ENCODE results near the gene ZBTB20. TPM values are rescaled to one million over a fixed set of nuclear protein-coding genes. Genes with fewer than 3 reads are reported as not detected.

ZBTB20 gene
- total RNA-seq, 2 experiments from 2014 or later = 5.2 to 6.4 TPM

DNA sequence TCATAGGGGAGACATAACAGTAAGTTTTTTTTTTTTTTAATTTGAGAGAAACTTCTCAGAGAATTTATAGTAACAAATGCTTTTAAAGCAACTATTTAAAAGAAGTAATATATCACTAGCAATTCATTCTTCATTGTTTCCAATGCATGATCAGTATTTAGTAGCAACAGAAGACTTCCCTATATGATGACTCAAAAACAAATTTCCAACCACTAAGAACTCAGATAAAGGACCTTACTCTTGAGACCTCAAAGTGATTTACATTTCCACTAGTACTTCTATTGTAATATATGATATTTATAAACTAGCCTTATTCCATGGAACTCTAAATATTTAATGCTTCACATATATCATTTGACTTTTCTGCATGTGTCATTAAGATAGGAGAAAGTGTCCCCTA is 356.3 kb downstream of the ZBTB20 start:
- Mint-ChIP-seq H3K4me1 (peaks cover 5% of the 10 kb centered on the region), H3K27me3 (no peaks in the 10 kb centered on the region), H3K4me3 (no peak overlapping the region), H3K27ac (no peak overlapping the region), H3K36me3 (ENCODE audit: low read depth) (peaks cover 4% of the 10 kb centered on the region), H3K9me3 (ENCODE audit: low read depth) (no peaks in the 10 kb centered on the region)
- ATAC-seq (no peak), DNase-seq (no peak)
- POLR2A ChIA-PET = no interaction called here
- intact Hi-C loops (cut with DNase I, micrococcal nuclease) = no loop called here
- CTCF ChIA-PET = no interaction called here

DNA sequence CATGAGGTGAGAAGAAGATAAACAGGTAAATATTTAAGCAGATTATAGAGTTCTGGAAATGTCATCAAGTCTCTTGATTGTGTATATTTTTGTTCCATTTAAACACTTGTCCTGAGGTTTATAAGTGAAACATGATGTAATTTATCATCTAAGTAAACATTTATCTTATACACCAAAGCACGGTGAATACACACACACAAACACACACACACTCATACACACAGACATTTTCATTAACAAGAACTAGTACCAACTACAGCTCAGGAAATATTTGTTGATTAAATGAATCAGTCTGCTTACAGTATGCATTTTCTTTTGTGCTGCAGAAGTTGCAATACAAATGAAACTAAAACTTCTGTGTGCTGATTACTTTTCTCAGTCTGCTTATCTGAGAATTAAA is 357.3 kb downstream of the ZBTB20 start:
- Mint-ChIP-seq H3K27ac (no peak overlapping the region), H3K27me3 (no peaks in the 10 kb centered on the region), H3K36me3 (ENCODE audit: low read depth) (peaks cover 6% of the 10 kb centered on the region), H3K4me1 (peaks cover 5% of the 10 kb centered on the region), H3K9me3 (ENCODE audit: low read depth) (no peaks in the 10 kb centered on the region), H3K4me3 (no peak overlapping the region)
- intact Hi-C loops (cut with DNase I, micrococcal nuclease) = no loop called here
- CTCF ChIA-PET = interaction anchor here (1.1 kb wide), 1 partner anchor 38 kb away, joined by 3 read pairs; no protein-coding TSS in a partner anchor
- DNase-seq (no peak), ATAC-seq (no peak)
- POLR2A ChIA-PET = no interaction called here

DNA sequence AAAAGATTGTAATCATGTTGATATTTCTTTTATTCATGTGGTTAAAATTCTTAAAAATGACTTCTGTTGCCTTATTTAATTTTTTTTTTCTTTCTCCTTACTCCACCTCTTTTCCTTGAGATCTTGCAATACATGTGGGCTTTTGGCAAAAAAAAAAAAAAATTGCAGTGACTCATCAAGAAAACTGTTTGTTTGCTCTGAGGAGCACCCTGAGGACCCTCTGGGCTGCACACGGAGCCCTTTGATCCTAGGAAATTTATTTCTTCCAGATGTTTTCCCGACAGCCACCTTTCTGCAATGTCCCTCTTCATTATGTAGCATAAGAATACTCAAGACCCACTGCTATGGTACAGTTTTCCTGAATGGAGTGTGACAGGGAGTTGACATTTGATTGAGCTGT is 371.7 kb downstream of the ZBTB20 start:
- Mint-ChIP-seq H3K27ac (no peak overlapping the region), H3K27me3 (no peaks in the 10 kb centered on the region), H3K4me1 (no peaks in the 10 kb centered on the region), H3K36me3 (ENCODE audit: low read depth) (peaks cover 26% of the 10 kb centered on the region), H3K9me3 (ENCODE audit: low read depth) (peaks cover 30% of the 10 kb centered on the region), H3K4me3 (no peak overlapping the region)
- CTCF ChIA-PET = no interaction called here
- intact Hi-C loops (cut with DNase I, micrococcal nuclease) = no loop called here
- ATAC-seq = no peak
- POLR2A ChIA-PET = no interaction called here
- no peak for DNase-seq

DNA sequence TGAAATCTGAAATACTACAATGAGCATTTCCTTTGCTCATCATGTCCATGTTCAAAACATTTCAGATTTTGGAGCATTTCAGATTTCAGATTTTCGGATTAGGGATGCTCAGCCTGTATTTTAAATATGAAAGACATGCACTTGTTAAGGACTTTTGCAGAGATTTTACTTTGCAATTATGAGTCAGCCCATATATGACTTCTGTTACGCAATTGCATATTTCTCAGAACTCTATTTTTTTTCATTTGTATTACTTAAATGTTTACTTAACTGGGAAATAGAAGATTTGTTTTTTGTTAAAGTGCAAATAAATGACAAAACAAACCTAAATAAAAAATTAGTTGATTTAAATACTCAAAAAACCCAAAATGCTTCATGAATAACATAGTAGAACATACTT is 376.2 kb downstream of the ZBTB20 start:
- intact Hi-C loops (cut with DNase I, micrococcal nuclease) = no loop called here
- POLR2A ChIA-PET = interaction anchor here (0.6 kb wide), 1 partner anchor 41 kb away, joined by 4 read pairs; no protein-coding TSS in a partner anchor
- CTCF ChIA-PET = interaction anchor here (0.6 kb wide), 1 partner anchor 62 kb away, joined by 6 read pairs; no protein-coding TSS in a partner anchor
- Mint-ChIP-seq H3K27me3 (no peaks in the 10 kb centered on the region), H3K27ac (no peak overlapping the region), H3K4me3 (no peak overlapping the region), H3K9me3 (ENCODE audit: low read depth) (peaks cover 18% of the 10 kb centered on the region), H3K36me3 (ENCODE audit: low read depth) (peaks cover 23% of the 10 kb centered on the region), H3K4me1 (peaks cover 5% of the 10 kb centered on the region)
- ATAC-seq (no peak), DNase-seq (no peak)

DNA sequence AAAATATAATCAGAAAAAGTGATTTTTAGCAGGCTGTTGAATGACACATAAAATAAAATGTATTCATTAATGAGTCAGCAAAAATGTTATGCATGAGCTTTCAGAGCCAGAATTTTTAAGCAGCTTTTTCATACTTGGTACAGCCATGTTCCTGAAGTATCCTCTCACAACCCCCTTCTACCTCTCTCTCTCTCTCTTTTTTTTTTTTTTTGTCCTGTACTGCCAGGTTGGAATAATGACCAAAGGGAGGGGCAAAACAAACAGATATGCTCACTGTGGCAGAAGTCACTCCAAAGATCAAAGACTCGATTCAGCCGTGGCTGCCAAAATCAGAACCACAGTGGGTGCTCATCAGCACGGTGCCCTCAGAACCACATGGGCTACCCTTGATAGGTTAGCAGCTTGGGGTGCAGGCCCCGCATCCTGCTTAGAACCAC is 383.0 kb downstream of the ZBTB20 start:
- Mint-ChIP-seq H3K27me3 (no peaks in the 10 kb centered on the region), H3K27ac (no peak overlapping the region), H3K4me1 (peaks cover 15% of the 10 kb centered on the region), H3K9me3 (ENCODE audit: low read depth) (no peaks in the 10 kb centered on the region), H3K4me3 (no peak overlapping the region), H3K36me3 (ENCODE audit: low read depth) (no peaks in the 10 kb centered on the region)
- ATAC-seq (no peak), DNase-seq (no peak)
- intact Hi-C loops (cut with DNase I, micrococcal nuclease) = no loop called here
- CTCF ChIA-PET = no interaction called here
- POLR2A ChIA-PET = interaction anchor here (0.5 kb wide), 1 partner anchor 34 kb away, joined by 3 read pairs; no protein-coding TSS in a partner anchor

DNA sequence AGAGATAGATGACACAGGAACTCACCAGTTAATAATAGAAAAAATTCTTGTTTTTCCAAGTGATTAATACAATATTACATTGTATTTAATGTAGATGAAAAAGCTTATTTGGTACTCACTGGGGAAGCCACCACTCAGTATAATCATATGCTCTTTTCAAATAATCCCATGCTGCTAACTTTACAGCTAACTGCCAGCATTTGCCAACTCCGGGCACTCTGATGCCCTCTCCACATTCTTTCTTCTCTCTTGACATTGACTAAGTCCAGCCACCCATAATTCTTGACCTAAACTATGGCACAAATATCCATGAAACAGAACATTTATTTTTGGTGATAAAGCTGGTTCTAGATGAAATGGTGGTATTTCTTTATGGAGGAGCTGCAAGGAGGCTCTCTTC is 384.9 kb downstream of the ZBTB20 start:
- intact Hi-C loops (cut with DNase I, micrococcal nuclease) = no loop called here
- ATAC-seq (no peak), DNase-seq (no peak)
- Mint-ChIP-seq H3K27ac (no peak overlapping the region), H3K4me1 (peaks cover 13% of the 10 kb centered on the region), H3K4me3 (no peak overlapping the region), H3K27me3 (no peaks in the 10 kb centered on the region), H3K9me3 (ENCODE audit: low read depth) (no peaks in the 10 kb centered on the region), H3K36me3 (ENCODE audit: low read depth) (no peaks in the 10 kb centered on the region)
- ChIA-PET CTCF (interaction anchor here (0.6 to 1.1 kb wide), 4 partner anchors 71 to 454 kb away, joined by 3 to 5 read pairs (median 3); no protein-coding TSS in a partner anchor), POLR2A (interaction anchor here (0.6 kb wide), 1 partner anchor 993 kb away, joined by 3 read pairs; no protein-coding TSS in a partner anchor)

- Mint-ChIP-seq H3K27ac (no peak overlapping the region), H3K9me3 (ENCODE audit: low read depth) (no peaks in the 10 kb centered on the region), H3K27me3 (no peaks in the 10 kb centered on the region), H3K36me3 (ENCODE audit: low read depth) (no peaks in the 10 kb centered on the region), H3K4me3 (no peak overlapping the region), H3K4me1 (peaks cover 9% of the 10 kb centered on the region)
- ChIA-PET CTCF (no interaction called here), POLR2A (no interaction called here)
- intact Hi-C loops (cut with DNase I, micrococcal nuclease) = no loop called here
- no peak for DNase-seq
- peak; percentile 36 for ATAC-seq
Observed at GRCh38 chr3:114760679-114761078, 386.4 kb downstream of the ZBTB20 start.

DNA sequence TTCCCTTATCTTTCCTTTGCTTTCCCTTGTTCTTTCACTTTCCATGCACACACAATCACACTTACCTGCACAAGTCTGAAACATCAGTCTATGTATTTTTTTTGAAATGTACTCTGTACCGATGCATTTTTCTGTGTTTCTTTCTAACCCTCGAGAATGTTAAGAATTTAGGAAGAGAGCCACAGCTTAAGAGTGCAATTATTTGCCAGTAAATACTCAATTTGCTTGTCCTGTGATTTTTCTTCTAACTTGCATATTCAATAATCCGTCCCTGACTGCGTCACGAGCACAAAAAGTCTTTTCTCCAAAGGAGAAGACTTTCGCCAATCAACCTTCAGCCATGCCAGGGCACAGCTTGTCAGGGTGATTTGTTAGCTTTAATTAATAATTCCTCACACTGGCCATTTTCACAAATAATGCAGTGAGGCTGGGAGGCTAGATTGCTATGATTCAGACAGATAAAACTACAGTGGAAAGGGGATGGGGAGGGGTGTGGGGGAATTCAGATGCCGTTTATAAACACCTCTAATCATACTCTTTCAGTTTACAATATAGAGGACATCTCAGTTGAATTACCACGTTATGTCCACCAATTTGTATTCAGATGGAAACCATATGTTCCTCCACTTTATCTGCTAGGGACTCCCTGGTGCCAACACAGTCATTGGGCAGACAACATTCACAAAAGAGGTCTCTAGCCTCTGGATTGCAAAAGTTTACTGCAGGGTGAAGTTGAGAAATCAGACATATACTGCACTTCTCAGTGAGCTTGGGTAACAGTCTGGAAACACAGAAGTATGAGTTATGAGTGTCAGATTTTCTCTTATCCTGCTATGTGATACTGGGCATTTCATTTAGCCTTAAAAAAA is 388.0 kb downstream of the ZBTB20 start:
- DNase-seq = no peak
- H3K9me3 Mint-ChIP-seq (ENCODE audit: low read depth) = no peaks in the 10 kb centered on the region
- H3K4me1 Mint-ChIP-seq = peaks cover 1% of the 10 kb centered on the region
- no peak for ATAC-seq
- intact Hi-C loops (cut with DNase I, micrococcal nuclease) = no loop called here
- H3K36me3 Mint-ChIP-seq (ENCODE audit: low read depth) = no peaks in the 10 kb centered on the region
- POLR2A ChIA-PET = no interaction called here
- no peak overlapping the region for H3K27ac Mint-ChIP-seq
- CTCF ChIA-PET = no interaction called here
- H3K27me3 Mint-ChIP-seq = no peaks in the 10 kb centered on the region
- H3K4me3 Mint-ChIP-seq = no peak overlapping the region

DNA sequence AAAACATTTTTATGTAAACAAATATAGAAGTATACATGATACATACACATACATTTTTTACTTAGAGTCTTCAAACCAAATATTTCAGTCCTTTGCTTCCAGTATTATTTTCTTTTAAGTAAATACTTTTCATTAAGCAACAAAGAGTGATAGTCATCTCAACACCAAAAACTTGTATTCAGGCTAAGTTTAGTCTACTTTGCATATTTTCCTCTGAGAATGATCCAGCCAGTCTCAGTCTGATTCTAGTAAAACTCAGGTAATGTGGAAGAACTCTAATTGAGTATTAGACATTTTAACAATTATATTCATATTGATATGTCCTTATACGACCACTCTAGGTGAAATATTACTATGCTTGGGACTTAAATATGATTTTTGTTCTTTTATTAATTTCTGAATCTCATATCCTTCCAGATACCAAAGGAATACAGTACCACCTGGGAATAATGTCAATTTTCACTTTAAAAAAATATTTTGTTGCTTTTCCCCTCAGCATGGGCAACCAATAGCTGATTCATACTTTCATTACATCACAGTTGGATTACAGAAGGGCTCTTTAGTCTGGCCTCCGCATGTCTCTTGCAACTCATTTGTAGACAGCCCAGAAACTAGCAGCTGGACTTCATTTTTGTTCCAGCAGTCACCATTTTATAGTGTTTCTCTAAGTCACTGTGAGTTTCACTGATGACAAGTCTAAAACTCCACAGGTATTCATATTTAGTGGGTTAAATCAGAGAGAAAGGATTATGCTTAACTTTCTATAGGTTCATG is 390.4 kb downstream of the ZBTB20 start:
- Mint-ChIP-seq H3K36me3 (ENCODE audit: low read depth) (no peaks in the 10 kb centered on the region), H3K27ac (no peak overlapping the region), H3K27me3 (no peaks in the 10 kb centered on the region), H3K9me3 (ENCODE audit: low read depth) (no peaks in the 10 kb centered on the region), H3K4me3 (no peak overlapping the region), H3K4me1 (no peaks in the 10 kb centered on the region)
- ChIA-PET POLR2A (no interaction called here), CTCF (no interaction called here)
- DNase-seq = no peak
- no peak for ATAC-seq
- intact Hi-C loops (cut with DNase I, micrococcal nuclease) = no loop called here

- POLR2A ChIA-PET = no interaction called here
- Mint-ChIP-seq H3K27me3 (no peaks in the 10 kb centered on the region), H3K27ac (peak overlapping the region; percentile 53), H3K36me3 (ENCODE audit: low read depth) (no peaks in the 10 kb centered on the region), H3K4me3 (peak overlapping the region; percentile 45), H3K4me1 (peaks cover 12% of the 10 kb centered on the region), H3K9me3 (ENCODE audit: low read depth) (no peaks in the 10 kb centered on the region)
- DNase-seq (no peak), ATAC-seq (no peak)
- intact Hi-C loops (cut with DNase I, micrococcal nuclease) = no loop called here
- CTCF ChIA-PET = no interaction called here
Observed at GRCh38 chr3:114746502-114746901, 400.6 kb downstream of the ZBTB20 start.

DNA sequence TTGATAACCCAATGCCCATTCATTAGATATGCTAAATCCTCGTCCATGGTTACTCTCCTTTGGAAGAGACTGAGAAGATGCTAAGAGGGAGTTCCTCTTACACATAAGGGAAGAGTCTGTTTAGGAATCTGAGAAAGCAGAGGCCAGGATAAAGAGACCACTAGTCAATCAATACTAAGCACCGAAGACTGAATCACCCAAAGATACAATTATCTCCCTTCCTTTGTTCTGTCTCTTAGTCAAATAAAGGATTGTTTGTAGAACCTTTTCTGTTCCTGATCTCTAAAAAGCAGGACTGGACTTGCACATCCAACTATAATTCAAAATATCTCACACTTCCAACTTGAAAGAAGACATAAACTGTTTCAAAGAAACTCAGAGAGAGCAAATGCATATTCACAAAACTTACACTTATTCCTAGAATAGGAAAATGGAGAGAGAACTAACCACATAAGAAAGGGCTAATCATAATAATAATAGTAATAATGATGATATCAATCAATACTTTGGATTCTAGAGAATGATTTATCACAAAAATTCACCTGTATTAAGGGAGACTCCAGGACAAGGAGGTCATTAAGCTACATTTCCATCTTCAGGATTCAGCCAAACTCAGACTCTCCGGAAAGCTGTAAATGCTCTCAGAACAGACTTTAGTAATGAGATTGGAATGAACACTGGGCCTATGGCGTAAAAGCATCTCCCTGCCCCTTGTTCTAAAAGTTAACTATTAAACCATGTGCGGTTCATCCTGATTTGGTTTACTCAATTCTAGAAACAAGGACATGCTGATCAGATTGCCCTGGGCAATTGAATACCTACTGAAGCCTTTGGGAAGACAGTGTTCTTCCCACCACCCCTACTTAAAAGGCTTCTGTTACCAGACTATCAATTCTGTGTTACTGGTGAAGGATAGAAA is 401.5 kb downstream of the ZBTB20 start:
- Mint-ChIP-seq H3K27me3 (no peaks in the 10 kb centered on the region), H3K9me3 (ENCODE audit: low read depth) (no peaks in the 10 kb centered on the region), H3K36me3 (ENCODE audit: low read depth) (peaks cover 2% of the 10 kb centered on the region), H3K4me3 (no peak overlapping the region), H3K4me1 (peaks cover 12% of the 10 kb centered on the region), H3K27ac (no peak overlapping the region)
- ATAC-seq (no peak), DNase-seq (no peak)
- ChIA-PET CTCF (no interaction called here), POLR2A (no interaction called here)
- intact Hi-C loops (cut with DNase I, micrococcal nuclease) = no loop called here
